HG03097 (cell line): ENCODE measurements around the gene ATXN1.
"Not testable (repeated sequence)": the region's sequence is repeated elsewhere in the genome, so short reads cannot be mapped to it uniquely, and the experiment has no call there.

ENCODE experiments used
- ATAC-seq: cut with Tn5 transposase; IDR thresholded peaks from one replicate; pipeline ENCODE4 v1.9.1; 2021; ENCODE audit not compliant: unreplicated experiment, low FRiP score

Gene ATXN1

GRCh38 chr6:16725145-16725864 is 36.0 kb downstream of the ATXN1 start:
- no peak for ATAC-seq

- no peak for ATAC-seq
Observed at GRCh38 chr6:16723826-16724225, 37.4 kb downstream of the ATXN1 start.

GRCh38 chr6:16723402-16723801 is 37.9 kb downstream of the ATXN1 start:
- ATAC-seq = no peak

GRCh38 chr6:16722630-16723029 is 38.6 kb downstream of the ATXN1 start:
- ATAC-seq = no peak

- no peak for ATAC-seq
Observed at GRCh38 chr6:16721977-16722376, 39.3 kb downstream of the ATXN1 start.

GRCh38 chr6:16720861-16721260 is 40.4 kb downstream of the ATXN1 start:
- no peak for ATAC-seq

- ATAC-seq = no peak
Observed at GRCh38 chr6:16719488-16719887, 41.8 kb downstream of the ATXN1 start.

GRCh38 chr6:16718356-16718755 is 42.9 kb downstream of the ATXN1 start:
- no peak for ATAC-seq

GRCh38 chr6:16717275-16717942 is 43.9 kb downstream of the ATXN1 start:
- no peak for ATAC-seq

- ATAC-seq = no peak
Observed at GRCh38 chr6:16716321-16716858, 44.9 kb downstream of the ATXN1 start.

GRCh38 chr6:16713597-16713996 is 47.7 kb downstream of the ATXN1 start:
- no peak for ATAC-seq

- no peak for ATAC-seq
Observed at GRCh38 chr6:16712931-16713484, 48.3 kb downstream of the ATXN1 start.

- no peak for ATAC-seq
Observed at GRCh38 chr6:16712255-16712930, 48.9 kb downstream of the ATXN1 start.

GRCh38 chr6:16711546-16712254 is 49.6 kb downstream of the ATXN1 start:
- no peak for ATAC-seq

GRCh38 chr6:16706911-16707783 is 54.1 kb downstream of the ATXN1 start:
- no peak for ATAC-seq

- not testable (repeated sequence) for ATAC-seq
Observed at GRCh38 chr6:16706491-16706890, 54.8 kb downstream of the ATXN1 start.

GRCh38 chr6:16706029-16706428 is 55.2 kb downstream of the ATXN1 start:
- no peak for ATAC-seq

GRCh38 chr6:16705081-16705993 is 55.9 kb downstream of the ATXN1 start:
- no peak for ATAC-seq
